Measurements from ENCODE around the gene MCF2L. TPM values are rescaled to one million over a fixed set of nuclear protein-coding genes. Genes with fewer than 3 reads are reported as not detected.
A peak's percentile ranks its signal among the peaks of the same experiment; 100 is the strongest.
"Not testable (repeated sequence)": the region's sequence is repeated elsewhere in the genome, so short reads cannot be mapped to it uniquely, and the experiment has no call there.

MCF2L gene
- polyA plus RNA-seq, 2 of the 4 experiments (the other 2 are of a cell fraction): 0.36 to 0.92 TPM

GRCh38 chr13:113110852-113111315 is 141.9 kb downstream of the MCF2L start:
- no peak overlapping the region for H3K27ac ChIP-seq
- ATAC-seq (0 out of 6 replicates have a peak, but pooled peaks of 1 of the 2 experiments have one; percentile 37), FAIRE-seq (no peak), DNase-seq (ENCODE audit: low read depth in 1 of 2, low spot score in 1 of 2) (no peak)
- no peak overlapping the region for H3K4me2 ChIP-seq
- no peak for TF ChIP-seq NFE2L2 (conservative IDR thresholded peaks at IDR 0.05; ENCODE audit: low read length)
- TF ChIP-seq FOSB (CRISPR knock-in tag; IDR thresholded peaks at IDR 0.05): no peak
- TF ChIP-seq HES2 (IDR thresholded peaks at IDR 0.05): no peak
- TF ChIP-seq EHMT2 (IDR thresholded peaks at IDR 0.05; ENCODE audit: low read depth): no peak
- TF ChIP-seq ELK1 (IDR thresholded peaks at IDR 0.05; ENCODE audit: low read depth, low read length): no peak
- no peak for TF ChIP-seq RFX5 (IDR thresholded peaks at IDR 0.05)
- no peak for TF ChIP-seq PBX3 (IDR thresholded peaks at IDR 0.05)
- TF ChIP-seq HOXB5 (CRISPR knock-in tag; IDR thresholded peaks at IDR 0.05): no peak
- no peak for TF ChIP-seq KDM1A (IDR thresholded peaks at IDR 0.05; ENCODE audit: low read depth)
- TF ChIP-seq SREBF2 (IDR thresholded peaks at IDR 0.05): no peak
- no peak for TF ChIP-seq FOXS1 (CRISPR knock-in tag; IDR thresholded peaks at IDR 0.05)
- no peak for TF ChIP-seq ZSCAN20 (CRISPR knock-in tag; IDR thresholded peaks at IDR 0.05)
- TF ChIP-seq CEBPB (IDR thresholded peaks at IDR 0.05): no peak
- no peak for TF ChIP-seq CBX2 (IDR thresholded peaks at IDR 0.05; ENCODE audit: borderline replicate concordance, low read depth)
- ChIA-PET CTCF (no interaction called here), POLR2A (no interaction called here)
- H3K9me3 ChIP-seq: no peaks in the 10 kb centered on the region
- peaks cover 8% of the 10 kb centered on the region for H3K4me1 ChIP-seq
- 96% methylated on average over 40 of the region's 49 CpGs for WGBS (ENCODE audit: missing lambda C conversion rate)
- H3K4me3 ChIP-seq: no peak overlapping the region

- H3K4me2 ChIP-seq; CTCF ChIA-PET; H3K27ac ChIP-seq; FAIRE-seq; H3K4me3 ChIP-seq; H3K4me1 ChIP-seq; ATAC-seq; DNase-seq (ENCODE audit: low read depth in 1 of 2, low spot score in 1 of 2); POLR2A ChIA-PET; H3K9me3 ChIP-seq: not testable (repeated sequence)
- 50% methylated on average over 4 of the region's 5 CpGs for whole genome bisulfite sequencing (ENCODE audit: missing lambda C conversion rate)
These were observed 142.8 kb downstream of the MCF2L start for GRCh38 chr13:113111821-113112220.

GRCh38 chr13:113112475-113112874 is 143.5 kb downstream of the MCF2L start:
- 0% methylated on average over 1 of the region's 1 CpG for WGBS (ENCODE audit: missing lambda C conversion rate)
- H3K4me2 ChIP-seq; H3K9me3 ChIP-seq; CTCF ChIA-PET; DNase-seq (ENCODE audit: low read depth in 1 of 2, low spot score in 1 of 2); POLR2A ChIA-PET; H3K4me1 ChIP-seq; H3K27ac ChIP-seq; H3K4me3 ChIP-seq; FAIRE-seq; ATAC-seq: not testable (repeated sequence)

GRCh38 chr13:113112893-113113845 is 144.2 kb downstream of the MCF2L start:
- POLR2A ChIA-PET: no interaction called here
- H3K9me3 ChIP-seq: no peaks in the 10 kb centered on the region
- H3K4me3 ChIP-seq: no peak overlapping the region
- FAIRE-seq (no peak), DNase-seq (ENCODE audit: low read depth in 1 of 2, low spot score in 1 of 2) (no peak), ATAC-seq (no peak)
- H3K27ac ChIP-seq: no peak overlapping the region
- WGBS (ENCODE audit: missing lambda C conversion rate): 49% methylated on average over 6 of the region's 9 CpGs
- no peak overlapping the region for H3K4me2 ChIP-seq
- H3K4me1 ChIP-seq: no peaks in the 10 kb centered on the region
- CTCF ChIA-PET: interaction anchor here (0.6 to 2.0 kb wide), 3 partner anchors 11 to 85 kb away, joined by 3 to 6 read pairs (median 5); no protein-coding TSS in a partner anchor
- TF ChIP-seq ESRRA (IDR thresholded peaks at IDR 0.05; ENCODE audit: borderline replicate concordance, low read length): no peak
- TF ChIP-seq ZFP36 (IDR thresholded peaks at IDR 0.05; ENCODE audit: borderline replicate concordance, partially characterized antibody): no peak
- TF ChIP-seq CTCF (IDR thresholded peaks at IDR 0.05): no peak
- TF ChIP-seq CBX2 (IDR thresholded peaks at IDR 0.05; ENCODE audit: borderline replicate concordance, low read depth): no peak
- no peak for TF ChIP-seq USF2 (IDR thresholded peaks at IDR 0.05)
- no peak for TF ChIP-seq FOSL2 (IDR thresholded peaks at IDR 0.05)
- TF ChIP-seq FOSL2 (CRISPR knock-in tag; IDR thresholded peaks at IDR 0.05): no peak
- TF ChIP-seq NPAS2 (CRISPR knock-in tag; IDR thresholded peaks at IDR 0.05; ENCODE audit: borderline replicate concordance): no peak
- no peak for TF ChIP-seq SREBF2 (IDR thresholded peaks at IDR 0.05)
- no peak for TF ChIP-seq ZSCAN20 (CRISPR knock-in tag; IDR thresholded peaks at IDR 0.05)
- no peak for TF ChIP-seq EP300 (IDR thresholded peaks at IDR 0.05)
- no peak for TF ChIP-seq MAFK (IDR thresholded peaks at IDR 0.05; ENCODE audit: partially characterized antibody)

Measured in A549 (cell line).